Ishikawa (cell line): Measurements from ENCODE around the gene SLC4A1AP.
A peak's percentile ranks its signal among the peaks of the same experiment; 100 is the strongest.

Experiments
- CEBPB ChIP-seq: IDR thresholded peaks from 2 replicates; pipeline ENCODE4 v1.6.1; 2012
- CREB1 ChIP-seq: IDR thresholded peaks from 2 replicates; pipeline ENCODE4 v1.6.1; 2012; ENCODE audit warnings: low read depth
- EGR1 ChIP-seq: IDR thresholded peaks from 2 replicates; pipeline ENCODE4 v1.6.1; 2012
- EP300 ChIP-seq: IDR thresholded peaks from 2 replicates; pipeline ENCODE4 v1.6.1; 2012; ENCODE audit warnings: borderline replicate concordance
- FOXM1 ChIP-seq: IDR thresholded peaks from 2 replicates; pipeline ENCODE4 v1.6.1; 2012; ENCODE audit warnings: low read depth, borderline replicate concordance
- NFIC ChIP-seq: IDR thresholded peaks from 2 replicates; pipeline ENCODE4 v1.6.1; 2012
- RAD21 ChIP-seq: IDR thresholded peaks from 2 replicates; pipeline ENCODE4 v1.6.1; 2012; ENCODE audit warnings: low read depth
- TAF1 ChIP-seq: IDR thresholded peaks from 2 replicates; pipeline ENCODE4 v1.6.1; 2012; ENCODE audit warnings: low read depth, mild to moderate bottlenecking
- TCF12 ChIP-seq: IDR thresholded peaks from 2 replicates; pipeline ENCODE4 v1.6.1; 2012; ENCODE audit warnings: low read depth
- TEAD4 ChIP-seq: IDR thresholded peaks from 2 replicates; pipeline ENCODE4 v1.6.1; 2012
- YY1 ChIP-seq: IDR thresholded peaks from 2 replicates; pipeline ENCODE4 v1.6.1; 2012; ENCODE audit warnings: low read depth
- ZBTB7A ChIP-seq: IDR thresholded peaks from 2 replicates; pipeline ENCODE4 v1.6.1; 2012; ENCODE audit warnings: low read depth
- TF ChIP-seq, protein P1 (sequence below): IDR thresholded peaks from 2 replicates; pipeline ENCODE4 v1.6.1; 2012
- TF ChIP-seq, protein P2 (sequence below): IDR thresholded peaks from 2 replicates; pipeline ENCODE4 v1.6.1; 2012
- TF ChIP-seq, protein P3 (sequence below): IDR thresholded peaks from 2 replicates; pipeline ENCODE4 v1.6.1; 2012; ENCODE audit warnings: low read depth, mild to moderate bottlenecking

Gene SLC4A1AP

DNA sequence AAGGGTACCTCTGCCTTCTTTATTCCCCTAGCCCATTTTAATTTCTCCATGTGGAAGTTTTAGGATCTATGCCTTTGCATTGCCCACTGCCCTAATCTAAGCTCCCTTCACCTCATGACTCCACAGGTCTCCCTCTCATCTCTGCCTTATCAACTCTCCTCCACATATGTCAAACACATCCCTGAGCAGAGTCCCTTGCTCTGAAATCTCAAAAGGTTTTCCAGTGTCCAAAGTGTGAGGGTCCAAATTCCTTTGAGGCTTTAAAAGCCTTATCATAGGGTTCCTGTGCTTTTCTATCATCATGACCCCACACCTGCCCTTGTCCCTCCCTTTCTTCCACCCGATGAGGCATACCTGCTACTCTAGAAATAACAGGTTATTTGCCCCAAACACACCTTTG is 38.6 kb downstream of the SLC4A1AP start:
- no peak for TF ChIP-seq NFIC
- TF ChIP-seq EGR1 = no peak
- no peak for TF ChIP-seq FOXM1
- TF ChIP-seq, protein P1, sequence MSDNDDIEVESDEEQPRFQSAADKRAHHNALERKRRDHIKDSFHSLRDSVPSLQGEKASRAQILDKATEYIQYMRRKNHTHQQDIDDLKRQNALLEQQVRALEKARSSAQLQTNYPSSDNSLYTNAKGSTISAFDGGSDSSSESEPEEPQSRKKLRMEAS = no peak
- TF ChIP-seq, protein P2, sequence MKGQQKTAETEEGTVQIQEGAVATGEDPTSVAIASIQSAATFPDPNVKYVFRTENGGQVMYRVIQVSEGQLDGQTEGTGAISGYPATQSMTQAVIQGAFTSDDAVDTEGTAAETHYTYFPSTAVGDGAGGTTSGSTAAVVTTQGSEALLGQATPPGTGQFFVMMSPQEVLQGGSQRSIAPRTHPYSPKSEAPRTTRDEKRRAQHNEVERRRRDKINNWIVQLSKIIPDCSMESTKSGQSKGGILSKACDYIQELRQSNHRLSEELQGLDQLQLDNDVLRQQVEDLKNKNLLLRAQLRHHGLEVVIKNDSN = no peak
- TF ChIP-seq TEAD4 = no peak
- TF ChIP-seq CREB1 = no peak
- TF ChIP-seq, protein P3, sequence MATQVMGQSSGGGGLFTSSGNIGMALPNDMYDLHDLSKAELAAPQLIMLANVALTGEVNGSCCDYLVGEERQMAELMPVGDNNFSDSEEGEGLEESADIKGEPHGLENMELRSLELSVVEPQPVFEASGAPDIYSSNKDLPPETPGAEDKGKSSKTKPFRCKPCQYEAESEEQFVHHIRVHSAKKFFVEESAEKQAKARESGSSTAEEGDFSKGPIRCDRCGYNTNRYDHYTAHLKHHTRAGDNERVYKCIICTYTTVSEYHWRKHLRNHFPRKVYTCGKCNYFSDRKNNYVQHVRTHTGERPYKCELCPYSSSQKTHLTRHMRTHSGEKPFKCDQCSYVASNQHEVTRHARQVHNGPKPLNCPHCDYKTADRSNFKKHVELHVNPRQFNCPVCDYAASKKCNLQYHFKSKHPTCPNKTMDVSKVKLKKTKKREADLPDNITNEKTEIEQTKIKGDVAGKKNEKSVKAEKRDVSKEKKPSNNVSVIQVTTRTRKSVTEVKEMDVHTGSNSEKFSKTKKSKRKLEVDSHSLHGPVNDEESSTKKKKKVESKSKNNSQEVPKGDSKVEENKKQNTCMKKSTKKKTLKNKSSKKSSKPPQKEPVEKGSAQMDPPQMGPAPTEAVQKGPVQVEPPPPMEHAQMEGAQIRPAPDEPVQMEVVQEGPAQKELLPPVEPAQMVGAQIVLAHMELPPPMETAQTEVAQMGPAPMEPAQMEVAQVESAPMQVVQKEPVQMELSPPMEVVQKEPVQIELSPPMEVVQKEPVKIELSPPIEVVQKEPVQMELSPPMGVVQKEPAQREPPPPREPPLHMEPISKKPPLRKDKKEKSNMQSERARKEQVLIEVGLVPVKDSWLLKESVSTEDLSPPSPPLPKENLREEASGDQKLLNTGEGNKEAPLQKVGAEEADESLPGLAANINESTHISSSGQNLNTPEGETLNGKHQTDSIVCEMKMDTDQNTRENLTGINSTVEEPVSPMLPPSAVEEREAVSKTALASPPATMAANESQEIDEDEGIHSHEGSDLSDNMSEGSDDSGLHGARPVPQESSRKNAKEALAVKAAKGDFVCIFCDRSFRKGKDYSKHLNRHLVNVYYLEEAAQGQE = no peak
- no peak for TF ChIP-seq YY1
- no peak for TF ChIP-seq CEBPB
- no peak for TF ChIP-seq TAF1
- TF ChIP-seq RAD21 = no peak
- no peak for TF ChIP-seq ZBTB7A
- no peak for TF ChIP-seq TCF12
- TF ChIP-seq EP300 = no peak

- TF ChIP-seq CEBPB (0 out of 2 replicates have a peak, but pooled peaks have one; percentile 30), RAD21 (peak; percentile 87), TCF12 (no peak)
Observed at GRCh38 chr2:27703638-27704341, 40.1 kb downstream of the SLC4A1AP start.

- TF ChIP-seq CREB1 (no peak), RAD21 (no peak), TAF1 (no peak), NFIC (no peak), YY1 (no peak), EP300 (no peak)
- TF ChIP-seq, protein P2 = no peak
Observed at GRCh38 chr2:27704342-27704876, 40.7 kb downstream of the SLC4A1AP start.

- 0 out of 2 replicates have a peak, but pooled peaks have one; percentile 2 for TF ChIP-seq RAD21
- no peak for TF ChIP-seq ZBTB7A
- TF ChIP-seq, protein P3 = no peak
- TF ChIP-seq EGR1 = no peak
- TF ChIP-seq NFIC = peak; percentile 55
- TF ChIP-seq CEBPB = no peak
- no peak for TF ChIP-seq YY1
- no peak for TF ChIP-seq TAF1
- TF ChIP-seq, protein P1 = no peak
- no peak for TF ChIP-seq FOXM1
- TF ChIP-seq TEAD4 = no peak
Observed at GRCh38 chr2:27705851-27706622, 42.3 kb downstream of the SLC4A1AP start.

- TF ChIP-seq, protein P3 = no peak
- TF ChIP-seq EP300 = no peak
- TF ChIP-seq, protein P2 = no peak
- no peak for TF ChIP-seq CREB1
- no peak for TF ChIP-seq EGR1
- no peak for TF ChIP-seq YY1
- TF ChIP-seq NFIC = no peak
- no peak for TF ChIP-seq FOXM1
- no peak for TF ChIP-seq CEBPB
- no peak for TF ChIP-seq TEAD4
- no peak for TF ChIP-seq ZBTB7A
- no peak for TF ChIP-seq RAD21
- TF ChIP-seq TAF1 = no peak
- TF ChIP-seq, protein P1 = no peak
Observed at GRCh38 chr2:27707462-27708256, 44.0 kb downstream of the SLC4A1AP start.
